ENCODE measurements around the gene GNG8. TPM values are rescaled to one million over a fixed set of nuclear protein-coding genes. Genes with fewer than 3 reads are reported as not detected.

GNG8 gene
- total RNA-seq, 1 experiment from 2014 or later = not detected

DNA sequence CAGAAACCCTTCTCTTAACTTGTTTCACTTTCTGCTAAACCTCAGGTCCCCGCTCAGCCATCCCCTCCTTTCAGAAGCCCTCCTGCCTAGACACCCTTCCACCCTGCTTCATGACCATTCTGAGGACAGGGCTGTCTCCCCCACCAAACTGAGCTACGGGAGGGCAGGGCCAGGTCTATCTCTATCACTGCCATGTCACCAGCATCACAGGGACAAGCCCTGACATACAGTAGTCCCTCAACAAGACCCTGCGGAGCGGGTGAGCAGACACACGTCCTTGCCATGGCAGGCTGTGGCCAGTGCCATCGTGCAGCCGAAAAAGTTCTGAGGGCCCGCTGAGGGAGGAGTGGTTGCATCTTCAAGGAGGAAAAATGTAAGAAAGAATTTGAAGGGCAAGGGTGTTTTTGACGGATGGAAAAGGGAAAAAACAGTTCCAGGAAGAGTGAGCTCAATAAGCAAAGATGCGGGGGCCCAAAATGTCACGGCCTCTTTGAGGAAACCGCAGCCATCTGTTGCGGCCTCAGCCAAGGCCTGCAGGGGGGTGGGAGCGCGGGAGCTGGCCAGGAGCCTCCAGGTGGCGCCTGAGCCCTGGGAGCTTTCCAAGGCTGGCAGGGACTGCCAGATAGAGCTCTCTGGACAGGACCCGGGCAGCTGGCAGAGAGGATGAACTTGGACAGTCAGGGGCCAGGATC lies 19.2 kb downstream of the GNG8 start:
- Histone ChIP-seq H3K36me3 (replicated peaks; ENCODE audit: control insufficient read depth, insufficient read depth, low read length) (no peaks in the 10 kb centered on the region), H3K4me3 (ENCODE audit: insufficient read depth, low read depth, low read length) (no peak overlapping the region), H3K27me3 (ENCODE audit: control insufficient read depth, insufficient read depth, low read length) (no peaks in the 10 kb centered on the region)
- DNase-seq = peak; percentile 94

DNA sequence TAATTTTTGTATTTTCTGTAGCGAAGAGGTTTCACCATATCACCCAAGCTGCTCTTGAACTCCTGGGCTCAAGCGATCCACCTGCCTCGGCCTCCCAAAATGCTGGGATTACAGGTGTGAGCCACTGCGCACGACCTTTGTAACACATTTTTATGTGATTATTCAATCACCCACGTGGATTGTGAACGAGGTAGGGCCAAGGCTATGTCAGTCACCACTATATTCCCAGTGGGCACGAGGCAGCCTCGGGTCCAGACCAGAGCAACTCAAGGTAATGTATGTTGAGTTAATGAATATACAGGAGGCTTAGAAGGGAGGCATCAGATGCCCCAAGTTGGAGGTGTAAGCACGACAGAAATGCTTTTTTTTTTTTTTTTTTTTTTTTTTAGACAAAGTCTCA lies 20.0 kb downstream of the GNG8 start:
- H3K36me3 ChIP-seq (replicated peaks; ENCODE audit: control insufficient read depth, insufficient read depth, low read length) = no peaks in the 10 kb centered on the region
- H3K27me3 ChIP-seq (ENCODE audit: control insufficient read depth, insufficient read depth, low read length) = no peaks in the 10 kb centered on the region
- no peak overlapping the region for H3K4me3 ChIP-seq (ENCODE audit: insufficient read depth, low read depth, low read length)
- DNase-seq = no peak

DNA sequence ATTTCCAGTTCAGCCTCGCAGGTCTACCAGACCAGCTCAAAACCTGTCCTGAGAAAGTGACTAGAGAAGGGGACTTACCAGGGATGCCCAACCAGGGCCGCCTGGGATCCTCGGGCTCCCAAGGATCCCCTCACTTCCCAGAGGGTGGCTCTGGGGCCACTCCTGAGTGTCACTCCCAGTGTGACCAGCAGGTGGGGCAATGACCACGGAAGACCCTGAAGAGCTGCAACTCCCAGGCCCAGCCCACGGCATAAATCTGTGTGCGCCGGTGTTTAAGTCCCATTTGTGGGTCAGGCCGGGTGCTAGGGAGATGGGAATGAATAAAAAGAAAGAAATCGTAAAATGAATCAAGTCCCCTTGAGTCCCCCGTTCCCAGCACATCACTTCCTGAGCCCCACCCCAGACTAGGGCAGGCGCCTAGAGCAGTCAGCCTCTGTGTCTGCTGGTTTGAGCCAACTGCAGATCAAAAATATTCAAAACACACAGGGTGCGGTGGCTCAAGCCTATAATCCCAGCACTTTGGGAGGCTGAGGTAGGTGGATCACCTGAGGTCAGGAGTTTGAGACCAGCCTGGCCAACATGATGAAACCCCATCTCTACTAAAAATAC lies 21.8 kb downstream of the GNG8 start:
- H3K4me3 ChIP-seq (ENCODE audit: insufficient read depth, low read depth, low read length) = no peak overlapping the region
- H3K27me3 ChIP-seq (ENCODE audit: control insufficient read depth, insufficient read depth, low read length) = no peaks in the 10 kb centered on the region
- H3K36me3 ChIP-seq (replicated peaks; ENCODE audit: control insufficient read depth, insufficient read depth, low read length) = peaks cover under 1% of the 10 kb centered on the region
- peak; percentile 94 for DNase-seq

DNA sequence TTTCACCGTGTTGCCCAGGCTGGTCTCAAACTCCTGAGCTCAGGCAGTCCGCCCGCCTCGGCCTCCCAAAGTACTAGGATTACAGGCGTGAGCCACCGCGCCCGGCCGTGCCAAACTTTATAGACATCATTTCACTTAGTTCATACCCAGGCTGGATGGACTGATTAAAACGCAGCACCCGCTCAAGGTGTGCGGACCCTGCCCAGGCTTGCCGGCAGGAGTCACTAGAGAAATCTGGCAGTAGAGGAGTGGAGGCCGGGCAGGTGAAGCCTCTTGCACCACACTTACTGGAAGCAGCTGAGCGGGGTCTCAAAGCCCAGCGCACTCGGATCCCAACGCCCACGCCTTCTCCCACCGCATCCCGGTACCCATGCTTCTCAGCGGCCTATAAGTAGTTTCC lies 22.5 kb downstream of the GNG8 start:
- H3K36me3 ChIP-seq (replicated peaks; ENCODE audit: control insufficient read depth, insufficient read depth, low read length) = peaks cover 7% of the 10 kb centered on the region
- no peak overlapping the region for H3K4me3 ChIP-seq (ENCODE audit: insufficient read depth, low read depth, low read length)
- H3K27me3 ChIP-seq (ENCODE audit: control insufficient read depth, insufficient read depth, low read length) = no peaks in the 10 kb centered on the region
- peak; percentile 52 for DNase-seq

DNA sequence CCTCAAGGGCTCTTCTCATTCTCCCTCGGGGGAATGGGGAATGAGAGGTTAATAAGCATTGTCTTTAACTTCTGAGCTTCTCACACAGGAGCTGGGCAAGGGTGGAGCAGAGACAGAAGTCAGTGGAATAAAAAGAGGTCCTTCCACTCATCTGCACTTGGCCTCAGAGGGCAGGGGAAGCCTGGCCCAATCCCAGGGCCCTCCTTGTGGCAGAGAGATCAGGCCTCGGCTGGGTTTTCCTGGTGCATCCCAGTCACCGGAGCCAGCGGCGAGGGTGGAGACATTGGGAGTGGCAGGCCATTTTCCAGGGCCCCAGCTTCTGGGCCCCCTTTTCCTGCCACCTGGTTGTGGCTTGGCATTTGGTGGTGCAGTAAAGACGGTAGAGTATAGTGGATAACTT lies 24.2 kb downstream of the GNG8 start:
- Histone ChIP-seq H3K36me3 (replicated peaks; ENCODE audit: control insufficient read depth, insufficient read depth, low read length) (peaks cover 19% of the 10 kb centered on the region), H3K4me3 (ENCODE audit: insufficient read depth, low read depth, low read length) (no peak overlapping the region), H3K27me3 (ENCODE audit: control insufficient read depth, insufficient read depth, low read length) (no peaks in the 10 kb centered on the region)
- no peak for DNase-seq

DNA sequence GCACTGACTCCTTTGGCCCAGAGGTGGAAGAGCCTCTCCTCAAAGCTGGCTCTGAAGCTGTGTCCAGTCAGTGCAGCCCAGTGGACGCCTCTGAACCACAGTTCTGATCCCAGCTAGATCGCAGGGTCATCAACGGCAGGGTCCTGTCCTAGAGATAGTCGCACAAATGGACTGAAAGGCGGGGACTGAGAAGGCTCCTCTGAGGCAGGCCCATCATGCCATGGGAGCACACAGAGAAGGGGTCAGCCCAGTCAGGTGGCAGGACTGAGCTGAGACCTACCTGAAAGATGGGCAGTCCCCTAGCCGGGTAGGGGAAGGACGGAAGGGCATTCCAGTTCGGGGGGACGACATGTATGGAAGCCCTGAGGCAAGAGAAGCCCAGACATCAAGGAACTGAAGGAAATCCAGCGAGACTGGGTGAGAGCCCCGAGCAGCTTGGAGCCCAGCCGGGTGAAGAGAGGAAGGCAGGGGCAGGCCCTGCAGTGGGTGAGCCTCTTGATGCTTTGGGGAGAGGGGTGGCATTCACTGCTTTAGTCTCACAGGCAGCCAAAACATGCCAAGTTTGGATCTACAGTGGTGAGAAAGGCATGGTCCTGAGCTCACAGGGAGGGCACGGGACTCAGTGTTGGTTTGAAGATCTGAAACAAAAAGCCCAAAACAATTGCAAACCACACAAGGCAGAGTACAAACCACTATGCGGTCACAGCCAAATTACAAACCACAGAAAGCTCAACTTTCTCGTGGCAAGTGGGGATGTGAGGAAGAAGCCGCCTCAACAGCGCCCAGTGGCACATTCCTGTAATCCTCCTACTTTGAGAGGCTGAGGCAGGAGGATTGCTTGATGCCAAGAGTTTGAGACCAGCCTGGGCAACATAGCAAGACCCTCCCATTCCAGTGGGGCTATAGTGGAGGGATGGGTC lies 24.9 kb downstream of the GNG8 start:
- no peaks in the 10 kb centered on the region for H3K27me3 ChIP-seq (ENCODE audit: control insufficient read depth, insufficient read depth, low read length)
- H3K36me3 ChIP-seq (replicated peaks; ENCODE audit: control insufficient read depth, insufficient read depth, low read length) = peaks cover 23% of the 10 kb centered on the region
- H3K4me3 ChIP-seq (ENCODE audit: insufficient read depth, low read depth, low read length) = no peak overlapping the region
- peak; percentile 34 for DNase-seq

DNA sequence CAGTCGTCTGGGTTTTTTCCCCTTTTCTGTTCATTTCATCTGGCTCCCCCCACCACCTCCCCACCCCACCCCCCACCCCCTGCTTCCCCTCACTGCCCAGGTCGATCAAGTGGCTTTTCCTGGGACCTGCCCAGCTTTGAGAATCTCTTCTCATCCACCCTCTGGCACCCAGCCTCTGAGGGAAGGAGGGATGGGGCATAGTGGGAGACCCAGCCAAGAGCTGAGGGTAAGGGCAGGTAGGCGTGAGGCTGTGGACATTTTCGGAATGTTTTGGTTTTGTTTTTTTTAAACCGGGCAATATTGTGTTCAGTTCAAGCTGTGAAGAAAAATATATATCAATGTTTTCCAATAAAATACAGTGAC lies 25.6 kb downstream of the GNG8 start:
- Histone ChIP-seq H3K36me3 (replicated peaks; ENCODE audit: control insufficient read depth, insufficient read depth, low read length) (peaks cover 28% of the 10 kb centered on the region), H3K27me3 (ENCODE audit: control insufficient read depth, insufficient read depth, low read length) (no peaks in the 10 kb centered on the region), H3K4me3 (ENCODE audit: insufficient read depth, low read depth, low read length) (no peak overlapping the region)
- no peak for DNase-seq

DNA sequence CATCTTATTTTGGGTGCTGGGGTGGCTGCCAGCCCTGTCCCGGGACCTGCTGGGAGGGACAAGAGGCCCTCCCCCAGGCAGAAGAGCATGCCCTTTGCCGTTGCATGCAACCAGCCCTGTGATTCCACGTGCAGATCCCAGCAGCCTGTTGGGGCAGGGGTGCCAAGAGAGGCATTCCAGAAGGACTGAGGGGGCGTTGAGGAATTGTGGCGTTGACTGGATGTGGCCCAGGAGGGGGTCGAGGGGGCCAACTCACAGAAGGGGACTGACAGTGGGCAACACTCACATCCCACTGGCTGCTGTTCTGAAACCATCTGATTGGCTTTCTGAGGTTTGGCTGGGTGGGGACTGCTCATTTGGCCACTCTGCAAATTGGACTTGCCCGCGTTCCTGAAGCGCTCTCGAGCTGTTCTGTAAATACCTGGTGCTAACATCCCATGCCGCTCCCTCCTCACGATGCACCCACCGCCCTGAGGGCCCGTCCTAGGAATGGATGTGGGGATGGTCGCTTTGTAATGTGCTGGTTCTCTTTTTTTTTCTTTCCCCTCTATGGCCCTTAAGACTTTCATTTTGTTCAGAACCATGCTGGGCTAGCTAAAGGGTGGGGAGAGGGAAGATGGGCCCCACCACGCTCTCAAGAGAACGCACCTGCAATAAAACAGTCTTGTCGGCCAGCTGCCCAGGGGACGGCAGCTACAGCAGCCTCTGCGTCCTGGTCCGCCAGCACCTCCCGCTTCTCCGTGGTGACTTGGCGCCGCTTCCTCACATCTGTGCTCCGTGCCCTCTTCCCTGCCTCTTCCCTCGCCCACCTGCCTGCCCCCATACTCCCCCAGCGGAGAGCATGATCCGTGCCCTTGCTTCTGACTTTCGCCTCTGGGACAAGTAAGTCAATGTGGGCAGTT lies 26.2 kb downstream of the GNG8 start:
- DNase-seq = peak; percentile 45
- no peaks in the 10 kb centered on the region for H3K27me3 ChIP-seq (ENCODE audit: control insufficient read depth, insufficient read depth, low read length)
- H3K4me3 ChIP-seq (ENCODE audit: insufficient read depth, low read depth, low read length) = no peak overlapping the region
- H3K36me3 ChIP-seq (replicated peaks; ENCODE audit: control insufficient read depth, insufficient read depth, low read length) = peaks cover 28% of the 10 kb centered on the region

DNA sequence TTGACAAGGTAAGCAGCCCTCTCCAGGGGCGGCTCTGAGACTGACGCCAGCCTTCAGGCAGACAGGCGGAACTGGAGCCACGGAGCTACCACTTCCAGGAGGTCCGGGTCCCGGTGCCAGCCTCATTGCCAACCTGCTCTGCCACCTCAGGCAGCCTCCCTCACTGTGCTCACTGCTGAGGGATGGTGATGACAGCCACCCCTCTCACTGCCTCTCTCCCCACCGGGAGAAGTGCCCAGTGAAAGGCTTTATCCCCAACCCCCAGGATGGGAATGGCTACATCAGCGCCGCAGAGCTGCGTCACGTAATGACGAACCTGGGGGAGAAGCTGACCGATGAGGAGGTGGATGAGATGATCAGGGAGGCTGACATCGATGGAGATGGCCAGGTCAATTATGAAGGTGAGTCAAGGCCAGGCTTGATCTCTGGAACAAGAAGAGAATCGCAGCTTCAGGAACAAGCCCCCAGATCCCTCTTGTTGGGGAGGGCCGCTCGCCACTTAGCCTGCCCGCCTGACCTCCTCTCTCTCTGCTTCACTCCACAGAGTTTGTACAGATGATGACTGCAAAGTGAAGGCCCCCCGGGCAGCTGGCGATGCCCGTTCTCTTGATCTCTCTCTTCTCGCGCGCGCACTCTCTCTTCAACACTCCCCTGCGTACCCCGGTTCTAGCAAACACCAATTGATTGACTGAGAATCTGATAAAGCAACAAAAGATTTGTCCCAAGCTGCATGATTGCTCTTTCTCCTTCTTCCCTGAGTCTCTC lies 27.2 kb downstream of the GNG8 start:
- no peaks in the 10 kb centered on the region for H3K27me3 ChIP-seq (ENCODE audit: control insufficient read depth, insufficient read depth, low read length)
- H3K36me3 ChIP-seq (replicated peaks; ENCODE audit: control insufficient read depth, insufficient read depth, low read length) = peaks cover 28% of the 10 kb centered on the region
- no peak overlapping the region for H3K4me3 ChIP-seq (ENCODE audit: insufficient read depth, low read depth, low read length)
- DNase-seq = peak; percentile 30

DNA sequence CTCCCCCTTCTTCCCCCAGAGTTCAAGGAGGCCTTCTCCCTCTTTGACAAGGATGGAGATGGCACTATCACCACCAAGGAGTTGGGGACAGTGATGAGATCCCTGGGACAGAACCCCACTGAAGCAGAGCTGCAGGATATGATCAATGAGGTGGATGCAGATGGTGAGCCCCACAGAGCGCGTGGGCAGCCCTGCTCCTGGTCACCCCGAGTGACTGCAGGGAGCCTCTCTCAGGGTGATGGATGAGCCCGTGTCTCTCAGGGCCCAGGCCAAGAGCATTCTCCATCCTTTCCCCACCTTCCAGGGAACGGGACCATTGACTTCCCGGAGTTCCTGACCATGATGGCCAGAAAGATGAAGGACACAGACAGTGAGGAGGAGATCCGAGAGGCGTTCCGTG lies 27.8 kb downstream of the GNG8 start:
- no peak for DNase-seq
- Histone ChIP-seq H3K4me3 (ENCODE audit: insufficient read depth, low read depth, low read length) (no peak overlapping the region), H3K36me3 (replicated peaks; ENCODE audit: control insufficient read depth, insufficient read depth, low read length) (peaks cover 28% of the 10 kb centered on the region), H3K27me3 (ENCODE audit: control insufficient read depth, insufficient read depth, low read length) (no peaks in the 10 kb centered on the region)

DNA sequence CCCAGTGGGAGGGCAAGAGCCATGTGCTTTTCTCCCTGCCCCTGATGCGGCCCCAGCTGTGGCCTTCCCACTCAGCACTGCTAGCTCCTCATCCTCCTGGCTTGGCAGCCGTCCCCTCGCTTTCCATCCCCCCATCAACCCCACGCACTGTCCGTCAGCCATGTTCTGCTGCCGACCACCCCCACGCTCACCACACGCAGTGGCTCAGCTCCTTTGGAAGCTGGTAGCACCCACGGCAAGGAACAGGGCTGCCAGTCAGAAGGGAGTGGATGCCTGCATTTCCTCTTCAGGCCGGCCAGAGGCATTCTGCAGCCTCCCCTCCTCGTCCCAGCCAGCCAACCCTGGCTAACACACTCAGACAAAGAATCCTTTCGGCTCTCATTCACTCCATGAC lies 28.6 kb downstream of the GNG8 start:
- Histone ChIP-seq H3K4me3 (ENCODE audit: insufficient read depth, low read depth, low read length) (no peak overlapping the region), H3K36me3 (replicated peaks; ENCODE audit: control insufficient read depth, insufficient read depth, low read length) (peaks cover 28% of the 10 kb centered on the region), H3K27me3 (ENCODE audit: control insufficient read depth, insufficient read depth, low read length) (no peaks in the 10 kb centered on the region)
- peak; percentile 24 for DNase-seq

DNA sequence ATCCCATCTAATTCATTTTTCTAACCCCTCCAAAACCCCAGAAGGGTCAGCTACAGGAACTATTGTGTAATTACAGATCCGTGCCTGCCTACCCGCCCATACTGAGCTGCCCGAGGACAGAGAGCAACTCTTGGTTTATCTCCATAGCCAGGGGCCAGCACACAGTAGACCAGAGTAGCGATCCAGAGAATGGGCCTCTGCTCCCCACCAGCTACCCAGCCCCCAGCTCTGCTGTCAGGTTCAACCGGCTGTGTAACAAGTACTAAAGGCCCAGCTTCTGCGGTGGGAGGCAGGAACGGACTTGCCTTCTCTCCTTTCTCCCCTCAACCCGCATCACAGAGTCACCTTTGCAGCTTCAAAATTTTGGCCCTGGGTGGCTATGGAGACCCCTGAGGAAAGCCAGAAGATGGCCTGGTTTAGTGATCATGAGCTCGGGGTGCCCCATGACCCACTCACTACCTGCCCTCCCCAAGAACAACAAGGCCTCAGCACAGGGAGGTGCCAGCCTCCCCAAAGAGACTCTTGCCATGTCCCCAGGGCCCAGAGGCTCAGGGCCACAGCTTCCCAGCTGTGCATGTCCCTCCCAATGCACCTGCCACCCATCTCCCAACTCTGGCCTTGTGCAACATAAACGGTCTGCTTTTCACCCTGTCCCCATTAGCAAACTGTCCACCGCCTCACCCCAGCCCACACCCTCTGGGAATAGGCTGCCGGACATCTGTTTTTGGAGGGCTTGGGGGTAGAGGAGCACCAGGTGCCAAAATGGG lies 29.1 kb downstream of the GNG8 start:
- no peaks in the 10 kb centered on the region for H3K27me3 ChIP-seq (ENCODE audit: control insufficient read depth, insufficient read depth, low read length)
- peak; percentile 15 for DNase-seq
- peaks cover 28% of the 10 kb centered on the region for H3K36me3 ChIP-seq (replicated peaks; ENCODE audit: control insufficient read depth, insufficient read depth, low read length)

DNA sequence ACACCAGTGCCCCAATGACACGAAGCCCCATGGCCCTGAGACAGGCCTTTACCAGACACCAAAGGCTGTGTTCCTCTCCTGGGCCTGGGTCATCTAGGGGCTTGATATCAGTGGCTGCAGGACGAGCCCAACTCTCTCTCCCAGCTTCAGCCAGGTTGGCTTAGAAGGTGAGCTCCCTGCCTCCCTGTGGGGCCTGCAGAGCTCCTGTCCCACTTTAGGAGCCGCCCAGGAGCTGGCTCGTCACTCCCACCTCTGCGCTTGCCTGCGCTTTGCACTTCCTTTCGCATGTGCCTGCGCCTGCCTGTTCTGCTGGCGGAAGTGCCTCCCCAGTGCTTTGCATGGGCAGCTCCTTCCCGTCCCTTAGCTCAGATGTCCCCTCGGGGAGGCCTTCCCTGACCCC lies 30.0 kb downstream of the GNG8 start:
- no peak overlapping the region for H3K4me3 ChIP-seq (ENCODE audit: insufficient read depth, low read depth, low read length)
- DNase-seq = no peak
- H3K36me3 ChIP-seq (replicated peaks; ENCODE audit: control insufficient read depth, insufficient read depth, low read length) = peaks cover 28% of the 10 kb centered on the region
- no peaks in the 10 kb centered on the region for H3K27me3 ChIP-seq (ENCODE audit: control insufficient read depth, insufficient read depth, low read length)

More for the DNA sequence above, 29.1 kb downstream of the GNG8 start:
- H3K4me3 ChIP-seq (ENCODE audit: insufficient read depth, low read depth, low read length) = no peak overlapping the region
